ENCODE data around the gene ANKMY2.

ANKMY2 gene

DNA sequence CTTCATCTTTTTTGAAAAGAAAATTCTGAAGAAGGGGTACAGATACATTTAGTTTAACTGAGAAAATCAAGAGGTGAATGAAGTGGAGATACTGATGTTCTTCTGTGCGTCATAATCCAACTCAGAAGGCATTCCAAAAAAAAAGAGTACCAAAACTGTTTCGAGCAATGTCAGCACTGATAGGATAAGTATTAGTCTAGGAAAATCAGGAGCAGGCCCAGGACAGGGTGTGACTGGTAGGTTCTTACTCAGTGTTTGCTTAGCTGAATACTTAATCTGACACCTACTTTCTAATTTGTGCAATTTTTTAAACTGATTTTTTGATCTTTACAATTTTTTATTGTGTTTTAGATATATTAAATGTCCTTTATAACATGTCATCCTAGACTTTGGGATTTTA lies 4.7 kb upstream of the ANKMY2 start:
- no peak overlapping the region for H3K27ac Mint-ChIP-seq

DNA sequence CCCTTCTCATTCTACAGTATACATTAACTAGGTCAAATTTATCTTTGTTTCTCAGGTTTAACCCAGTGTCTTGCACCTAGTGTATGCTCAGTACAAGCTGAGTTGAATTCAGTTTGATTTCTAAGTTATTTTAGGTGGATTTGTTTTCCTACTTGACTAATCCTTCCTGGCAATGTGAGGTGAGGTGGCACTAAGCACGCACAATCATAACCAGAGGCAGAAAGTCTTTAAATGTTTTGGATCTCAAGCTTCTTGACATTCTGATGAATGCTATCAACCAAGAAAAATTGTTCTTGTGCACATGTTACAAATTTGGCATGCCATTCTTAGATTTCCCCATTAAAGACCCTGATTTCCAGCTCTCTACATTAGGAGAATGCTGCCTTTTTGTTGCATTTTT lies 3.6 kb upstream of the ANKMY2 start:
- Mint-ChIP-seq H3K9me3 (no peaks in the 10 kb centered on the region), H3K27me3 (no peaks in the 10 kb centered on the region), H3K4me1 (ENCODE audit: low read depth) (peaks cover 41% of the 10 kb centered on the region), H3K27ac (no peak overlapping the region), H3K4me3 (no peak overlapping the region), H3K36me3 (ENCODE audit: low read depth) (peaks cover 23% of the 10 kb centered on the region)
- intact Hi-C loops (cut with micrococcal nuclease), result loop anchor here (5.0 kb wide), 1 partner anchor 33 kb away; no protein-coding TSS in a partner anchor

More for the DNA sequence above, 4.7 kb upstream of the ANKMY2 start:
- Mint-ChIP-seq H3K9me3 (no peaks in the 10 kb centered on the region), H3K36me3 (ENCODE audit: low read depth) (peaks cover 16% of the 10 kb centered on the region), H3K4me3 (no peak overlapping the region), H3K4me1 (ENCODE audit: low read depth) (peaks cover 37% of the 10 kb centered on the region), H3K27me3 (no peaks in the 10 kb centered on the region)
- intact Hi-C loops (cut with micrococcal nuclease), result no loop called here

DNA sequence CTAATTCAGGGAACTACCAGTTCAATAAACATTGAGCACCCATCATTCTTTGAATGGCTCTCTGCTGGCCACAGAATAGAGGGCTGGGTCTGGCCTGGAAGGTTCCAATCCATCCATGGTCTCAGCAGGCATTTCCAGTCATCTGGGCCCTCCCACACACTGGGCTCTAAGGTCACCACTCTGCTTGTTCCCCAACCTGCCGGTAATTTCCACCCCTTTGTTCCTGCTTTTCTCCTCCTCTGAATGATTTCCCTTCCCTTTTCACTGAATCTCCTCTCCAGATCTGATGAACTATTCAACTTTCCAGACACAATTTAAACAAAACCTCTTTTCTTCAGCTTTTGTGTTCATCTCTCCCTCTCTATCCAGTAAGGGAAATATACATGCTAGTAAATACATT lies 3.0 kb upstream of the ANKMY2 start:
- Mint-ChIP-seq H3K9me3 (no peaks in the 10 kb centered on the region), H3K36me3 (ENCODE audit: low read depth) (peaks cover 29% of the 10 kb centered on the region), H3K4me3 (no peak overlapping the region), H3K27me3 (no peaks in the 10 kb centered on the region), H3K4me1 (ENCODE audit: low read depth) (peaks cover 45% of the 10 kb centered on the region), H3K27ac (no peak overlapping the region)
- intact Hi-C loops (cut with micrococcal nuclease), result loop anchor here (5.0 kb wide), 1 partner anchor 34 kb away; no protein-coding TSS in a partner anchor

DNA sequence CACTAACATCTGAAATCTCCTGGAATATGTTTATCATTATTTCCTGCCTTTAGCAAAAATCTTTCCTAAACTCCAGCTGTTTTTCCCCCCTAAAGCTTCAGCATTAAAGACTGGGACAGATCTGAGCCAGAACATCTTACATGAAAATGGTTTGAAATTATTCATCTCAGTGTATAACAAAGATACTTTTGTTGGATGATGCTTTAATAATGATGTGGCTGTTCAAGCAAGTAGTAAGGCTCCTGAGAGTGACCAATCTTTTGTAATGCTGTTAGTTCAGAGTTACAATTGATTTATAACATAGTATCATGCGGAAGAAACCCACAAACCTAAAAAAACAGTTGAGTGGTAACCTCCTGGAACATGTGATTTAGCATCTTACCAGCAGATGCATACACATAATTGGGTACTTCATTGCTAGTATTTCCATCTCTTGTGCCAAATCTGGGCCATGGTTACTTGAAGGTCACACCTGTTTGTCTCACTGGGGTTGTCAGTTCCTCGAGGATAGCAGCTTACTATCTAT lies 1.9 kb upstream of the ANKMY2 start:
- intact Hi-C loops (cut with micrococcal nuclease), result loop anchor here (2.0 to 5.0 kb wide), 2 partner anchors 21 to 35 kb away; no protein-coding TSS in a partner anchor
- Mint-ChIP-seq H3K4me1 (ENCODE audit: low read depth) (peaks cover 47% of the 10 kb centered on the region), H3K27ac (no peak overlapping the region), H3K9me3 (no peaks in the 10 kb centered on the region), H3K4me3 (peak overlapping the region; percentile 91), H3K27me3 (no peaks in the 10 kb centered on the region), H3K36me3 (ENCODE audit: low read depth) (peaks cover 32% of the 10 kb centered on the region)

DNA sequence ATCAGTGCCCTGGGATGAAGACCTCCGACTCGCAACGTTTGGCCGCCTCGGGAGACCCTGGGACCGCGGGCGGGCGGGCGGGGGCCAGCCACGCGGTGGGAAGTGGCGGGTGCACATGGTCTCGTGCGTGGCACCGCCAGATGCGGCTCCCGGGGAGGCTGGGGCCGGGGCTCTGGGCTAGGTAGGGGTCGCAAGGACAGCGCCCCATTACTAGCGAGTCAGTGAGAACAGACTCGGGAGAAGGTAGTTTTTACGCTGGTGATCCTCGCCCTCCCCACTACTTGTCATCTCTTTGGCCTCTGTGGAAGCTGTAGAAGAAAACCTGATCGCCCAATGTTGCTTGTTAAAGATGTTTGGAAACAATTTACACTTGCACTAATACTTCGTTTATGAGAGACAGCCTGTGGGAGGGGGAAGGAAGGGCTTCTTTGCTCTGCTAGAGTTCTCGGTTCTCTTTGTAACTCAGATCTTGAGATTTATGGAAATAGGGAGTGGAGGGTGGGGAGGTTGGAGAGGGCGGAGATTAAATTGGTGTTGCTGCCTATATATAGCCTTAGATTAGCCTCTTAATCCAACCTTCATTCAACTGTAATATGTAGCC lies 1.0 kb upstream of the ANKMY2 start:
- H3K27me3 Mint-ChIP-seq, result no peaks in the 10 kb centered on the region
- H3K36me3 Mint-ChIP-seq (ENCODE audit: low read depth), result peaks cover 32% of the 10 kb centered on the region
- H3K27ac Mint-ChIP-seq, result peak overlapping the region; percentile 93
- H3K4me1 Mint-ChIP-seq (ENCODE audit: low read depth), result peaks cover 47% of the 10 kb centered on the region
- H3K9me3 Mint-ChIP-seq, result no peaks in the 10 kb centered on the region
- peak overlapping the region; percentile 91 for H3K4me3 Mint-ChIP-seq
- intact Hi-C loops (cut with micrococcal nuclease), result loop anchor here (2.0 to 5.0 kb wide), 2 partner anchors 22 to 36 kb away; no protein-coding TSS in a partner anchor

DNA sequence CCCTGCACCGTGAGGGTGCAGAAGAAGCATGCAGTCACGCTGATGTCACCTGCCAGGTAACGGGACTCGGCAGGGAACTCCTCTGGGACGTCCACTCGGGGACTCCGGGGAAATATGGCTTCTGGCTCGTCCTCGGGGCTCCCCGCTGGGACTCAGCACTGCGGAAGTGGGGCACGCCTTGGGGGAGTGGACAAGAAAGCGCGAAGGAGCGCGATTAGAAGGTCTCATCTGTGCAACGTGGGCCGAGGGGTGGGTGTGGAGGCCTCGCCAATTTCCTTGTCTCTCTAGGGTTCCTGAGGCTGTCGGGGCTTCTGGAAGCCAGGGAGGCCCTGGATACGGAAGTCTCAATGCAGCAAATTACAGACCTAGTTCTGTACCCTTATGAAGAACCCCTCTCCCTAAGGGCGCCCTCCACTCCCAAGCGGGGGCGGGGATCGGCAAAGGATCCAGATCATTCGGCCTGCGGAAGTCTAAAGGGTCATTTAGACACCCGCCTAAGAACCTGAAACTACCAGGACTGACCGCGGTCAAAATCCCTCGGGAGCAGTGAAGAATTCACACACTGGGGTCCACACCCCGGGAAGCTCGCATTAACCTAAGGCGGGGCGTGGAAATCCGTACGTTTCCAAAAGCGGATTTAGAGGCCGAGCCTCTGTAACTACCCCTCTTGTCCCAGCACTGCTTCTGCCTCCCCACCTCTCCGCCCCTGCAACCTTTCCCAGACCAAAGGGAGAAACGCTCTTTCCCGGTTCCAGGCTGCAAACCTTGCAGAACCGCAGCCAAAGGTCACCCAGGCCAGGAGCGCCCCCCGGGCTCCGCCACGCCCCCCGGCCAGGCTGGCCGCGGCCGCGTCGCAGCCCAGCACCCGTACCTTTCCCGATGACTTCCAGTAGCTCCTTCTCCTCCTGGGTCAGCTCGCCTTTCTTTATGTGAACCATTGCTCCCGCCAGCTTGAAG lies 640 bp downstream of the ANKMY2 start:
- Mint-ChIP-seq H3K36me3 (ENCODE audit: low read depth) (peaks cover 32% of the 10 kb centered on the region), H3K4me3 (peak overlapping the region; percentile 91), H3K9me3 (no peaks in the 10 kb centered on the region), H3K27me3 (no peaks in the 10 kb centered on the region), H3K27ac (peak overlapping the region; percentile 93), H3K4me1 (ENCODE audit: low read depth) (peaks cover 47% of the 10 kb centered on the region)
- intact Hi-C loops (cut with micrococcal nuclease), result loop anchor here (5.0 kb wide), 1 partner anchor 37 kb away; no protein-coding TSS in a partner anchor

DNA sequence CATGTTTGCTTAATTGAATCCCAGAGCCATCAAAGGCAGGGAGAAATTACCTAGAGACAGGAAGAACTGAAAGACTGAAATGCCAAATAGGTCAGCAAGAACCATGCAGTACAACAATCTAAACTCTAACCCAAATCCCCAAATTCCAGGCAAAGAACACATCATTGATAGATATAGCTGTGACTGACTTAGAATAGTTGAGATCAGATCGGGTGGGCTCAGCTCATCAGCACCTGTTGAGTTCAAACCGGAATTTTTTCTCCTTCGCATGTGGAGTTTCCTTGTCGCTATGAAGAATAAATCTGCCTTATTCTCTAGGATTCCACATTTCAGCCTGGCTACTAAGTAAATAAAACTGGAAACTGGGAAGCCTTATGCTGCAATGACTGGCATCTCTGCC lies 1.4 kb downstream of the ANKMY2 start:
- H3K4me1 Mint-ChIP-seq (ENCODE audit: low read depth), result peaks cover 46% of the 10 kb centered on the region
- H3K27ac Mint-ChIP-seq, result peak overlapping the region; percentile 93
- peaks cover 32% of the 10 kb centered on the region for H3K36me3 Mint-ChIP-seq (ENCODE audit: low read depth)
- peak overlapping the region; percentile 91 for H3K4me3 Mint-ChIP-seq
- intact Hi-C loops (cut with micrococcal nuclease), result no loop called here
- H3K9me3 Mint-ChIP-seq, result no peaks in the 10 kb centered on the region
- no peaks in the 10 kb centered on the region for H3K27me3 Mint-ChIP-seq

DNA sequence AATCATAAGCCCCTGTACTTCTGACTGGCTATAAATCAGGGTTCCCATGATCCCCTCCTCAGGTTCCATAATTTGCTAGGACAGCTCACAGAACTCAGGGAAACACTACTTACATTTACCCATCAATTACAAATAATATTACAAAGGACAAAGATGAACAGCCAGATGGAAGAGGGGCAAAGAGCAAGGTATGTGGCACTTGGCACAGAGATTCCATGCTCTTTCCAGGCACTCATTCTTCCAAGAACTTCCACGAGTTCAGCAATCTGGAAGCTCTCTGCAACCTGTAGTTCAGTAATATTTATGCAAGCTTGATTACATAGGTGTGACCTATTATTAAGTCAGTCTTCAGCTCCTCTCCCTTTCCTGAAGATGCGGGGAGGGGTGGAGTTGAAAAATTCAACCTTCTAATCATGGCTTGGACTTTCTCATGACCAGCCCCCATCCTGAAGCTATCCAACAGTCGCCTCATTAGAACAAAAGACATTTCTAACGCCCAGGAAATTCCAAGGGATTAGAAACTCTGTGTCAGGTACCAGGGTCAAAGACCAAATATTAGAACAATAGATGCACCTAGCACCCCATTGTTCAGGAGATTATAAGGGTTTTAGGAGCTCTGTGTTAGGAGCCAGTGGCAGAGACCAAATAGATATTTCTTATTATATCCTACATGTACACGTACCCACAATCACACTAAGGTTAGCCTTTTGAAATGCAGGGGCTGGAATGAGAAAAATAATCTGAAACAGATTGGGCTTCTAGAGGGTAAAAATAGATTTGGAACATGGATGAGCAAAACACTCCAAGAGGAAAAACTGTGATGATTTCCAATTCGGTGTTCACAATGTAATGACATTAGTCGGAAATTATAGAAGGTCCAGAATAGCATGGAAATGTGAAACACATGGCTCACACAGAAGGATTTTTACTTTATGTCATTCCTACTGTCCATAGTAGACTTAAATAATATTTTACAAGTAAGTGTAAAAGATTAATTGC lies 7.0 kb downstream of the ANKMY2 start:
- Mint-ChIP-seq H3K36me3 (ENCODE audit: low read depth) (peaks cover 9% of the 10 kb centered on the region), H3K9me3 (no peaks in the 10 kb centered on the region), H3K4me3 (no peak overlapping the region), H3K4me1 (ENCODE audit: low read depth) (peaks cover 22% of the 10 kb centered on the region), H3K27ac (no peak overlapping the region), H3K27me3 (no peaks in the 10 kb centered on the region)
- intact Hi-C loops (cut with micrococcal nuclease), result no loop called here

DNA sequence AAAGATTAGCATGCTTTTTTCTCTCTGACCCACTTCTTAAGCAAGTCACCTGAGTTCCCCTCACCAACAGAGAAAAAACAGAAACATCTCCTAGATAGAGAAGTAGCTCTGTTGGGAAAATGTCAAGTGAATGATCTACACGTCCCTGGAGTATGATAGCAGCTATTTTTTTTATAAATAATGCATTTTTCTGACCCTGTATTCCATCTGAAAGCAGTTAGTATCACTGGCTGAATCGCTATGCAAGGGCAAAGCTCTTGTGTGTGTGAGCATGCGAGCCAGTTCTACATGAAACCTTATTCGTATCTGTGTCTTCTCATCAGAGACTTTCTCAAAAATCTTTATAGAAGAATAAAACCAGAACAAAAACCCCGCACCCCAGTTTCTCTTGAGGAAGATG lies 8.2 kb downstream of the ANKMY2 start:
- Mint-ChIP-seq H3K4me3 (no peak overlapping the region), H3K27me3 (no peaks in the 10 kb centered on the region), H3K36me3 (ENCODE audit: low read depth) (peaks cover 8% of the 10 kb centered on the region), H3K4me1 (ENCODE audit: low read depth) (peaks cover 13% of the 10 kb centered on the region), H3K9me3 (no peaks in the 10 kb centered on the region), H3K27ac (no peak overlapping the region)
- intact Hi-C loops (cut with micrococcal nuclease), result no loop called here

DNA sequence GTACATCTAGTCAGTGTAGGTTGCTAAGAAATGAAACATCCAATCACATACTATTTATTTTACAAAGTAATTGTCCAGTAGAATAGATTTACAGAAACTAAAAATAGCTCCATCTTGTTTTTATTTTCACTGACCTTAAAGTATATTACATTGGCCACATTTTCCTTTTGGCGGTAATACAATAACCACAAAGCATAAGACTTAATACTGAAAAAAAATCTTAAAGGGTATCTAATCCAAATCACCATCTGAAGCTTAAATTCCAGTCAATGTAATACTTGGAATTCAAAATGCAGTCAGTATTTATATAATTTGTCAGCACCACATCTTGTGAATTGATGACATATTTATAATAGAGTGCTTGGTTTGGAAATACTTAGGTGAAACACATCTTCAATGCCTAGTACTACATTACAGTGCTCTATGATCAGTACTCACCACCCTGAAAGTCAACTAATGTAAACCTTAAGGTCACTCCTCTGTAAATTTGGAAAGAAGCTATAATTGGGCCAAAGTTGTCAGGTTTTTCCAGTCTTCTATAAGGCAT lies 8.9 kb downstream of the ANKMY2 start:
- Mint-ChIP-seq H3K4me3 (no peak overlapping the region), H3K27me3 (no peaks in the 10 kb centered on the region), H3K36me3 (ENCODE audit: low read depth) (peaks cover 15% of the 10 kb centered on the region), H3K4me1 (ENCODE audit: low read depth) (peaks cover 13% of the 10 kb centered on the region), H3K27ac (no peak overlapping the region), H3K9me3 (no peaks in the 10 kb centered on the region)
- intact Hi-C loops (cut with micrococcal nuclease), result no loop called here

DNA sequence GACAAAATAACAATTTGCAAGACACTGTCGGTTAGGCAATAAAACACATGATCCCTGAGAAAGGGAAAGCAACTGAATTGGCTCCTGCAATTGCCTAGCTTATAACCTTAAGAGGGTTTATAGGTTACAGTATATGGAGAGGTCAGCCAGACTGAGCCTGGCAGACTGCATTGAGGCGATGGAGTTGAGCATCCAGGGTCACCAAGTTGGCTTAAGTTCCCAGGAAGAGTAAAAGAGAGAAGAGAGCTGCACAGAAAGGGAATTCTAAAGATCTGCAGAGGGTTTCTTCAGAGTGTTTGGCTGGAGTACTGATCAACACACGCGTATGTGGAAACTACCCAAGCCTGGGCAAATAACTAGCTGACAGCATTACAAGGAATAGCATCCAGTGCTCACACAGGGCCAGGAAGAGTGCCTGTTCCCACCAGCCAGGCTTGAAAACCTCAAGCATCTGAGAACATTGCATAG lies 11.2 kb downstream of the ANKMY2 start:
- Mint-ChIP-seq H3K27me3 (no peaks in the 10 kb centered on the region), H3K27ac (peak overlapping the region; percentile 81), H3K9me3 (no peaks in the 10 kb centered on the region), H3K4me3 (no peak overlapping the region), H3K36me3 (ENCODE audit: low read depth) (peaks cover 25% of the 10 kb centered on the region), H3K4me1 (ENCODE audit: low read depth) (peaks cover 13% of the 10 kb centered on the region)
- intact Hi-C loops (cut with micrococcal nuclease), result no loop called here

DNA sequence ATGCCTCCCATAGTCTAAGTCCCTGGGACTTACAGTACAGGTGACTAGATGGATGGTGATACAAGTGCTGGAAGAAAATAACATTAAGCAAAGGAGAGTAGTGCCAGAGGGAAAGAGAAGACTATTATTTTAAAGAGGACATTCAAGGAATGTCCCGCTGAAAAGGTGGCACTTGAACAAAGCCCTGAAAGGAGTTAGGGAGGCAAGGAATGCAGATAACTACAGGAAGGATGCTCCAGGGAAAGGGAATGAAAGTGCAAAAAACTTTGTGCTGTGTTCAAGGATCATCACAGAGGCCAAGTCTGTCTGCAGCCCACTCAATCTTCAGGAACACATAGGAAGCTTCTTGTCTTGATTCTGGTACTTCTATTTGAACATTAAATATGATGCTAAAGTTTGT lies 14.9 kb downstream of the ANKMY2 start:
- Mint-ChIP-seq H3K27me3 (no peaks in the 10 kb centered on the region), H3K4me3 (no peak overlapping the region), H3K36me3 (ENCODE audit: low read depth) (peaks cover 33% of the 10 kb centered on the region), H3K27ac (no peak overlapping the region), H3K4me1 (ENCODE audit: low read depth) (peaks cover 13% of the 10 kb centered on the region), H3K9me3 (no peaks in the 10 kb centered on the region)
- intact Hi-C loops (cut with micrococcal nuclease), result no loop called here

DNA sequence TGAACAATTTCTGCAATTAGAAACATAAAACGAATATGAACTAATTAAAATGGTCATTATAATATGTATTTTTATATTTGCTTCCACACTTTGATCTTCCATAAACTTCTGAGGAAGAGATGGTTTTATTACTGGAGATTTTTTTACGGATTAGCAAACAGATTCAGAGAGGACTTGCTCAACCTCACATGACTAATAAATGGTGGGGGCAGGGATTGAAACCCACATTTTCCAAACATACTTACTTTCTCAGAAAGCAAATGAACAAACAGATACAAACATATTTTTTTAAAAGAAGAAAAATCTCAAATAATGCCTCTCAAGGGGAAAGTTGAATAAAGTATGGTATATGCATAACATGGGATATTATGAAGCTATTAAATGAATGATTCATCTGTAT lies 18.3 kb downstream of the ANKMY2 start:
- intact Hi-C loops (cut with micrococcal nuclease), result no loop called here
- no peak overlapping the region for H3K4me3 Mint-ChIP-seq
- no peaks in the 10 kb centered on the region for H3K27me3 Mint-ChIP-seq
- H3K4me1 Mint-ChIP-seq (ENCODE audit: low read depth), result peaks cover under 1% of the 10 kb centered on the region
- H3K27ac Mint-ChIP-seq, result no peak overlapping the region
- H3K36me3 Mint-ChIP-seq (ENCODE audit: low read depth), result peaks cover 50% of the 10 kb centered on the region
- H3K9me3 Mint-ChIP-seq, result no peaks in the 10 kb centered on the region

Measured in dendritic cell treated with granulocyte-macrophage colony-stimulating factor and Interleukin-4, amounts not matched to agents 40 ng/mL and 50 ng/mL, for 4 days (primary cell).